Stomach (tissue), 4 donors: ENCODE data around the gene TTC38.

Source experiments
- CTCF ChIP-seq, 7 experiments: fragments of 450-650 bp in 4 of 7; fragments of 200-600 bp in 3 of 7; sonication (generic) in 3 of 7; IDR thresholded peaks; one replicate each; pipeline ENCODE4 v1.5.1; 2016 to 2019; ENCODE audit warnings: antibody characterized with exemption in 7 of 7, control low read depth in 2 of 7, mild to moderate bottlenecking in 1 of 7
- POLR2A ChIP-seq, 4 donors: fragments of 450-650 bp; IDR thresholded peaks; one replicate each; pipeline ENCODE4 v1.6.1; 2016; ENCODE audit warnings: antibody characterized with exemption in 4 of 4, control low read depth in 2 of 4, mild to moderate bottlenecking in 1 of 4, moderate library complexity in 1 of 4
- POLR2AphosphoS5 ChIP-seq, 3 donors: sonication (generic); formaldehyde crosslinking; IDR thresholded peaks; one replicate each; pipeline ENCODE4 v1.6.1; 2016; ENCODE audit warnings: antibody characterized with exemption in 3 of 3

DNA sequence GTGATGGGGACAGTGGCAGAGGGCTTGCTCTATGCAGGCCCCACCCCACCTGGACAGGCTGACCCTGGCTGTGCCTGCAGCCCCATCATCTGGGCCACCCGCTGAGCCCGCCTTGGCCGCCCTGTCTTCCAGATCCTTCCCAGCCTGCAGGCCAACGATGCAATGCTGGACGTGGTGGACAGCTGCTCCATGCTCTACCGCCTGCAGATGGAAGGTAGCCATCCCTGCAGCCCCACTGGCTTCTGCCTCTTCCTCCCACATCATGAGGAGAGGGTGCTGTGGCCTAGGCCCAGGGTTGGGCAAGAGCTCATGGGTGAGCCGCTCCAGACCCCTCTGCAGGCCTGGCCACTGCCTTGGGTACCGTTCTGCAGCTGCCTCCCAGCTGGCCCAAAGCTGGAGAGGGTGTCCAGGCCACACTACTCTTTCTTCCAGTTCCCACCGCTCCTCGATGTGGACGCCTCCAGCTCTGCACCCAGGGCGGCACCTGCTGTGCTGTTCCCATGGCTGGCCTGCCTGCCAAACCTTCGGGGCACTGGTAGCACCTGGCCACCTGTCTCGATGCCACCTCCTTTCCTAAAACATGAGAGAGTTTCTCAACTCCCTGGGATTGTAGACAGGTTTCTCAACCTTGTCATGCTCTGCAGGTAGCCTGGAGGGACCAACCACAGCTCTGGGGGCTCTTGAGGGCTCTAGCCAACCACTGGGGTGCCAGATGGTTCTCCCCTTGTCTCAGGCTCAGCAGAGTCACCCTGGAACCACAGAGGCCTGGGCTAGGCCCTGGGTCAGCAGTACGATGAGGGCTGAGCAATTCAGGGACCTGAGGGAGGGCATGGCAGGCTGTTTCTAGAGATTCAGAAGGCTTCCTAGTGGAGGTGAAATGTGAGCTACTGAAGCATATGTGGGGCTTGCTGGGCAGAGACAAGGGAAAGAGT is 19.4 kb downstream of the TTC38 start:
- no peak for TF ChIP-seq CTCF (IDR thresholded peaks at IDR 0.05)
- no peak for TF ChIP-seq POLR2AphosphoS5 (IDR thresholded peaks at IDR 0.05)
- no peak for TF ChIP-seq POLR2A (IDR thresholded peaks at IDR 0.05)
